MCF 10A (cell line): ENCODE measurements around the gene SSTR5. TPM values are rescaled to one million over a fixed set of nuclear protein-coding genes. Genes with fewer than 3 reads are reported as not detected.
A peak's percentile ranks its signal among the peaks of the same experiment; 100 is the strongest.
"Not testable (repeated sequence)": the region's sequence is repeated elsewhere in the genome, so short reads cannot be mapped to it uniquely, and the experiment has no call there.

Experiments
- BruUV-seq: library from RNA; stranded (reverse); fragments of 400-500 nt; replicated peaks from 2 replicates; lab custom pipeline; 2021; lab: Mats Ljungman, UMichigan
- CTCF ChIA-PET: fragments of 300-600 bp; sonication (Branson Sonifier 250); formaldehyde crosslinking; extraction: SDS; loops from one replicate; lab custom pipeline; 2021; ENCODE audit warnings: antibody characterized with exemption, inconsistent platforms; lab: Yijun Ruan, JAX
- POLR2A ChIA-PET: fragments of 300-600, 350-650 bp; sonication (Branson Sonifier 250); formaldehyde crosslinking; extraction: SDS; loops from one replicate; lab custom pipeline; 2020; ENCODE audit warnings: antibody characterized with exemption, inconsistent platforms; lab: Yijun Ruan, JAX
- DNase-seq: peaks from one replicate; pipeline ENCODE4 v3.0.0-alpha.2; 2018; ENCODE audit not compliant: unreplicated experiment
- H3K27ac Mint-ChIP-seq: one replicate; pipeline ENCODE4 v1.8.0; 2022; ENCODE audit warnings: mild to moderate bottlenecking, low read depth, mixed read lengths; ENCODE audit not compliant: unreplicated experiment
- H3K27me3 Mint-ChIP-seq: one replicate; pipeline ENCODE4 v1.8.0; 2022; ENCODE audit warnings: mixed read lengths; ENCODE audit not compliant: insufficient read depth, unreplicated experiment
- H3K36me3 Mint-ChIP-seq: one replicate; pipeline ENCODE4 v1.8.0; 2022; ENCODE audit warnings: mild to moderate bottlenecking, moderate library complexity, mixed read lengths; ENCODE audit not compliant: insufficient read depth, unreplicated experiment
- H3K4me1 Mint-ChIP-seq: one replicate; pipeline ENCODE4 v1.8.0; 2022; ENCODE audit warnings: mixed read lengths; ENCODE audit not compliant: insufficient read depth, unreplicated experiment
- H3K4me3 Mint-ChIP-seq: one replicate; pipeline ENCODE4 v1.8.0; 2022; ENCODE audit warnings: mild to moderate bottlenecking, moderate library complexity, mixed read lengths; ENCODE audit not compliant: unreplicated experiment
- H3K9me3 Mint-ChIP-seq: one replicate; pipeline ENCODE4 v1.8.0; 2022; ENCODE audit warnings: mixed read lengths; ENCODE audit not compliant: unreplicated experiment
- CTCF ChIP-seq: fragments of 200-600 bp; IDR thresholded peaks from one replicate; pipeline ENCODE4 v1.8.0; 2022; ENCODE audit warnings: antibody characterized with exemption, mild to moderate bottlenecking; ENCODE audit not compliant: unreplicated experiment
- intact Hi-C: fragments of 100-400 bp; cut with micrococcal nuclease; formaldehyde crosslinking; loops from 2 replicates; pipeline ENCODE4 v1.14.1; 2022
- total RNA-seq: library from RNA; stranded (reverse); gene quantifications from 2 replicates; pipeline ENCODE4 v1.2.3, GENCODE V29; 2022

The SSTR5 gene
- total RNA-seq, 1 experiment from 2014 or later = not detected

- Mint-ChIP-seq H3K9me3 (peaks cover 11% of the 10 kb centered on the region), H3K4me1 (peaks cover 15% of the 10 kb centered on the region), H3K27ac (peak overlapping the region; percentile 79), H3K4me3 (peak overlapping the region; percentile 66), H3K27me3 (no peaks in the 10 kb centered on the region), H3K36me3 (peaks cover 5% of the 10 kb centered on the region)
- POLR2A ChIA-PET = no interaction called here
- no peak for TF ChIP-seq CTCF
- CTCF ChIA-PET = interaction anchor here (1.4 kb wide), 1 partner anchor 26 kb away, joined by 5 read pairs; no protein-coding TSS in a partner anchor
- peak; percentile 41 for DNase-seq
- intact Hi-C loops = no loop called here
- BruUV-seq = no TSS peak
Measured at GRCh38 chr16:1082952-1083675, 10.6 kb downstream of the SSTR5 start.

DNA sequence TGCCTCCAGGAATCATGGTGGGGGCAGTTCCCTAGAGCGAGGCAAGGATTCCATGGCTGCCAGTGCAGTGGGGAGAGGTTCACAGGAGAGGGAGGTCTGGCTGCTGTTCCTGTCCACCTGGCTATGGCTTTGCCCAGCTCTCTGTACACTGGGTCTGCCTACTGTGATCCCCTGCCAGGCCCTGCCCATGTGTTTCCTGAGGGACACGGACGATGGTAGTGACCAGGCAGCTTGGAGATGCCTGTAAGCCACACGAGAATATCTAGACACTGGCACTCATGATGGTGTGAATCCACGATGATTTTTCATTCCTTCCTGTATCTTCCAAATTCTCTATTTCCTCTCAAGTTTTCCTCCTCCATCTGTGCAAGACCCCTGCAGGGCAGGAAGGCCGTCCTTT, 12.4 kb downstream of the SSTR5 start:
- Mint-ChIP-seq H3K27me3 (no peaks in the 10 kb centered on the region), H3K4me1 (peaks cover 9% of the 10 kb centered on the region), H3K4me3 (no peak overlapping the region), H3K36me3 (peaks cover 5% of the 10 kb centered on the region), H3K9me3 (peaks cover 11% of the 10 kb centered on the region), H3K27ac (no peak overlapping the region)
- no peak for TF ChIP-seq CTCF
- ChIA-PET POLR2A (no interaction called here), CTCF (interaction anchor here (2.0 kb wide), 1 partner anchor 29 kb away, joined by 5 read pairs; no protein-coding TSS in a partner anchor)
- BruUV-seq = no TSS peak
- no peak for DNase-seq
- intact Hi-C loops = no loop called here

DNA sequence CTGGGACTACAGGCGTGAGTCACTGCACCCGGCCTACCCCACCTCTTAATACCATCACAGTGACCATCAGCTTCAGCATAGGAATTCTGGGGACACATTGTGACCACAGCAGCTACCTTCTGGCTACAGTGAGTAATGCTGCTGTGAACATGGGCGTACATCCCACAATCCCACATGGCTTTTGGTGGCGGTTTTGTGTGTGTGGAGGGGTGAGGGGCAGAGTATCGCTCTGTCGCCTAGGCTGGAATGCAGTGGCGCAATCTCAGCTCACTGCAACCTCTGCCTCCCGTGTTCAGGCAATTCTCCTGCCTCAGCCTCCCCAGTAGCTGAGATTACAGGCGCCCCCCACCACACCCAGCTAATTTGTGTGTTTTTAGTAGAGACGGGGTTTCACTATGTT, 13.9 kb downstream of the SSTR5 start:
- POLR2A ChIA-PET, intact Hi-C loops, DNase-seq, H3K4me3 Mint-ChIP-seq, H3K4me1 Mint-ChIP-seq, H3K27me3 Mint-ChIP-seq, H3K36me3 Mint-ChIP-seq, BruUV-seq, H3K27ac Mint-ChIP-seq: not testable (repeated sequence)
- peaks cover 11% of the 10 kb centered on the region for H3K9me3 Mint-ChIP-seq
- CTCF ChIA-PET = interaction anchor here (0.6 kb wide), 2 partner anchors 12 to 271 kb away, joined by 3 read pairs; no protein-coding TSS in a partner anchor

DNA sequence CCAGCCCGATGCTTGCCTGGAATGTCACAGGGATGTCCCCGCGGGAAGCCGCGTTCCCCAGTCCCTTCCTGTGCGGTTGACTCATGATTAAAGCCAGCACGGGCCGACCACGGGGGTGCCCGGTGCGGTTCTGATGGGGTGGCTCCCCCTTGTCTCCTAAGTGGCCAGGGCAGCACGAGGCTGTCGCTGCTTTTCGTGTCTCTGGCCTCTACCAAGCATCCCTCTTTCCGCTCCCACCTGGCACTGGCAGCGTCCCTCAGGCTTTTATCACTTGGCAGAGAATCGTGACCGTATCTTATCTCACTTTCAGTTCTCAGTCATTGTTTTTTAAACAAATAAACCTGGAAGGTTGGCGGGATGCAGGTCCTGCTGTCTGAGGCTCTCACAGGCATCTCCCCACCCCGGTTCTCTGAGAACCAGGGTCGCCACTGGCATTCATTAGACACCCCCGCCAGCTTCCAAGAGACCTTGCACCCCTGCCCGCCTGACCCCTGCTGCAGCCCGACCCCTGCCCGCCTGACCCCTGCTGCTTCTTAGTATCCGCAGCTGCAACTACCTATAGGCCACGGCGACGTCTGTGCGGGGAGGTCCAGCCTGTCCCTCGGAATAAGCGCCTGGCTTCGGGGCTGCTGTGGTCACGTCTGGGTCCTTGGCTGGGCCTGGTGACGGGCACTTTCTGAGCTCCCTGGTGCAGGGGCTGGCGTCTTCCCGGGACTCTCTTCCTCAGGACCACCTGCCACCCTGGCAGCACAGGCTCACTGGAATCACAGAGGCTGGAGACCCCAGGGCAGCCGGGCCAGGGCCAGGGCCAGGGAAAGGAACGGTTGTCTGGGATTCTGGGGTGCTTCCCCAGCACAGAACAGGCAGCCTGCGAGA, 16.0 kb downstream of the SSTR5 start:
- no peak for DNase-seq
- CTCF ChIA-PET = interaction anchor here (0.8 to 1.4 kb wide), 2 partner anchors 15 to 17 kb away, joined by 3 to 5 read pairs; no protein-coding TSS in a partner anchor
- H3K27me3 Mint-ChIP-seq = no peaks in the 10 kb centered on the region

More for the DNA sequence above, 16.0 kb downstream of the SSTR5 start:
- Mint-ChIP-seq H3K36me3 (peaks cover 5% of the 10 kb centered on the region), H3K4me1 (no peaks in the 10 kb centered on the region), H3K27ac (no peak overlapping the region), H3K9me3 (peaks cover 11% of the 10 kb centered on the region), H3K4me3 (no peak overlapping the region)
- no peak for TF ChIP-seq CTCF
- POLR2A ChIA-PET = interaction anchor here (0.7 kb wide), 1 partner anchor 377 kb away, joined by 3 read pairs; no protein-coding TSS in a partner anchor
- intact Hi-C loops = no loop called here
- no TSS peak for BruUV-seq
